SJSA1 (cell line): Measurements from ENCODE around the gene KCNQ5. TPM values are rescaled to one million over a fixed set of nuclear protein-coding genes. Genes with fewer than 3 reads are reported as not detected.

Experiments used
- DNase-seq, 2 experiments: peaks; one replicate each; pipeline ENCODE4 v3.0.0-alpha.2; 2015 to 2020; ENCODE audit warnings: low spot score in 2 of 2, low read depth in 1 of 2
- H3K27ac ChIP-seq: fragments of 250-450 bp; sonication (Bioruptor Pico); 2 replicates; pipeline ENCODE4 v1.5.1; 2020; ENCODE audit warnings: mild to moderate bottlenecking, moderate library complexity
- H3K27me3 ChIP-seq: fragments of 250-450 bp; sonication (Bioruptor Pico); replicated peaks from 2 replicates; pipeline ENCODE4 v1.5.1; 2020; ENCODE audit warnings: mild to moderate bottlenecking, moderate library complexity
- H3K36me3 ChIP-seq: fragments of 250-450 bp; sonication (Bioruptor Pico); 2 replicates; pipeline ENCODE4 v1.5.1; 2020; ENCODE audit warnings: mild to moderate bottlenecking
- H3K4me1 ChIP-seq: fragments of 250-450 bp; sonication (Bioruptor Pico); replicated peaks from 2 replicates; pipeline ENCODE4 v1.6.1; 2021; ENCODE audit warnings: mild to moderate bottlenecking
- H3K4me3 ChIP-seq: fragments of 250-450 bp; sonication (Bioruptor Pico); 2 replicates; pipeline ENCODE4 v1.5.1; 2020; ENCODE audit warnings: mild to moderate bottlenecking
- H3K9me3 ChIP-seq: fragments of 250-450 bp; sonication (Bioruptor Pico); replicated peaks from 2 replicates; pipeline ENCODE4 v1.5.1; 2020; ENCODE audit warnings: mild to moderate bottlenecking
- total RNA-seq: library from RNA; depleted of rRNA; stranded (reverse); fragments of >200 nt; shearing (Covaris generic); gene quantifications from 2 replicates; pipeline ENCODE4 v1.2.3, GENCODE V29; 2014

The KCNQ5 gene
- total RNA-seq, 1 experiment from 2014 or later: 0.97 TPM

- peaks cover 24% of the 10 kb centered on the region for H3K4me1 ChIP-seq
- no peaks in the 10 kb centered on the region for H3K36me3 ChIP-seq
- no peak overlapping the region for H3K4me3 ChIP-seq
- peak overlapping the region; percentile 91 for H3K27ac ChIP-seq
- DNase-seq: peak in 1 of 2 experiments; percentile 50
- H3K27me3 ChIP-seq: no peaks in the 10 kb centered on the region
- no peaks in the 10 kb centered on the region for H3K9me3 ChIP-seq
These were observed 166.3 kb downstream of the KCNQ5 start for GRCh38 chr6:72788188-72788587.

DNA sequence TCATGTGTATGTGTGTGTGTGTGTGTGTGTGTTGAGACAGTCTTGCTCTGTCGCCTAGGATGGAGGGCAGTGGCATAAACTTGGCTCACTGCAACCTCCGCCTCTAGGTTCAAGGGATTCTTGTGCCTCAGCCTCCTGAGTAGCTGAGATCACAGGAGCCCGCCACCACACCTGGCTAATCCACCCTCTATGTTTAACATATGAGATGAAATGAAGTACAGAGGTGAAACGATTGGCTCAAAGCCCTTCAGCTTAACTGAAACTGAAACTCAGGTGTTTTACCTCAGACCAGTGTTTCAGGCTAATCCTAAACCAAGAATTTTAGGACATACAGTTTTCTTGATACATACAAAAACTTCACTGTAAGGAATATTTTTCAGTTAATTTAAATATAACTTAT lies 167.3 kb downstream of the KCNQ5 start:
- H3K4me3 ChIP-seq: no peak overlapping the region
- no peaks in the 10 kb centered on the region for H3K27me3 ChIP-seq
- H3K36me3 ChIP-seq: no peaks in the 10 kb centered on the region
- H3K27ac ChIP-seq: no peak overlapping the region
- H3K4me1 ChIP-seq: peaks cover 19% of the 10 kb centered on the region
- H3K9me3 ChIP-seq: no peaks in the 10 kb centered on the region
- DNase-seq: no peak

DNA sequence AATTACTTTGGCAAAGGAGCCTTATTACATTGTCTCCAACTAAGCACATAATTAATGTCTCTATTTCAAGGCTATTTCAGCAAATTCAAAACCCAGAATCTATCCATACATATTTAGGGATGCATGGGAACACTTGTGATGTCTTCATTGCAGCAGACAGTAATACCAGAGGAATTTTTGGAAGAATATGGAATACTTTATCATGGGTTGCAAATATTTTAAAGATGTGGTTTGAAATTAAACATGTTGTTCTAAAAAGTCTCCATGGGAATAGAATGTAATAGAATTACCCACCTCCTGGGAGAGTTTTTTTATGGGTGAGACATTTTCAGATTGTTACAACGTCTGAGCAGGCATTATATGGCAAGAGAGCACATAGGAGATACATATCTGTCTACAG lies 170.8 kb downstream of the KCNQ5 start:
- Histone ChIP-seq H3K4me3 (no peak overlapping the region), H3K27ac (no peak overlapping the region), H3K9me3 (no peaks in the 10 kb centered on the region), H3K4me1 (peaks cover 4% of the 10 kb centered on the region), H3K36me3 (no peaks in the 10 kb centered on the region), H3K27me3 (no peaks in the 10 kb centered on the region)
- no peak for DNase-seq

- Histone ChIP-seq H3K27me3 (no peaks in the 10 kb centered on the region), H3K4me1 (no peaks in the 10 kb centered on the region), H3K4me3 (no peak overlapping the region), H3K9me3 (no peaks in the 10 kb centered on the region), H3K27ac (no peak overlapping the region), H3K36me3 (no peaks in the 10 kb centered on the region)
- no peak for DNase-seq
These were observed 172.0 kb downstream of the KCNQ5 start for GRCh38 chr6:72793641-72794395.

DNA sequence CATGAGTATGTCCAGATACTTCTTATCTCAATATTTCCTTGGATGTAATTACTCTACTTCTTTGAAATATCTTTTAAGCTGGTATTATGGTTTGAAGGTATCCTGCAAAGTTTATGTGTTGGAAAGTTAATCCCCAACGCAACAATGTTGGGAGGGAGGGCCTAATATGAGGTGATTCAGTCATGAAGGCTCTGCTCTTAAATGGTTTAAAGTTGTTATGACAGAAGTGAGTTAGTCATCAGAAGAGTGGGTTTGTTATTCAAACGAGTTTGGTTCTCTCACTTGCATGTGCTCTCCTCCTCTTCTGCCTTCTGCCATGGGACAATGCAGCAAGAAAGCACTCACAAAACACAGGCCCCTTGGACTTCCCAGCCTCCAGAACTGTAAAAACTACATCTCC lies 176.3 kb downstream of the KCNQ5 start:
- Histone ChIP-seq H3K36me3 (no peaks in the 10 kb centered on the region), H3K9me3 (no peaks in the 10 kb centered on the region), H3K4me1 (no peaks in the 10 kb centered on the region), H3K4me3 (no peak overlapping the region), H3K27me3 (no peaks in the 10 kb centered on the region), H3K27ac (no peak overlapping the region)
- peak in 1 of 2 experiments; percentile 8 for DNase-seq

- Histone ChIP-seq H3K4me3 (no peak overlapping the region), H3K4me1 (peaks cover 13% of the 10 kb centered on the region), H3K27ac (no peak overlapping the region), H3K27me3 (no peaks in the 10 kb centered on the region), H3K9me3 (no peaks in the 10 kb centered on the region), H3K36me3 (no peaks in the 10 kb centered on the region)
- no peak for DNase-seq
These were observed 188.0 kb downstream of the KCNQ5 start for GRCh38 chr6:72809746-72810379.

DNA sequence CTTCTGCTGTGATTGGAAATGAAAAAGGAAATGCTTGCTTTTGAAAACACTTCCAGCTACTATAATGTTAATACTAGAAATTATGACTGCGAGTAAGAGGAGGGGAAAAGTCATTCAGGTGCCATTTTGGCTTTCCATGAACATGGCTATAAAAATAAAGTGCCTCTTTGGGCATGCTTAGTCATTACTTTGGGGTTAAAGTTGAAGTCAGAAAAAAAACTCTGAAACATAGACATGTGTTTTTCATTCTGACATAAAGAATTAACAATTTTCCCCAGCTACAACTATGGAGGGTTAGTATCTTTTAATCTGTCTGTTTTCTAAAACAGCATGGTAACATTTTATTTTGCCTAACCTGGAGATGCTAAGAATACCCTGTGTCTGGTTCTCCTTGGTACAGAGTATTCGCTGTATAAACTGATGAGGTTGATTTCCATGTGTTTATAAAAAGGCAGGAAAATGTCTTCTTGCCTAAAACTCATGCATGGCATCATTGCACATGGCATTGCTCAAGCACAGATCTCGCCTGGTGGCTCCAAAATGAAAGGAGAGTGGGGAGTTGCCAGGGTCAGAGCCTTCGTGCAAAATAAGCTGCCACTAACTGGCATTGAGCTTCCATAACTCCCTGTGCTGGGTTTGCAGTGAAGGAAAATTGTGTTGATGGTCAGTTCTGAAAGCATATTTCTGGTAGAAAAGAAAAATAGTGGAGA lies 188.9 kb downstream of the KCNQ5 start:
- DNase-seq: no peak
- Histone ChIP-seq H3K9me3 (no peaks in the 10 kb centered on the region), H3K4me1 (peaks cover 13% of the 10 kb centered on the region), H3K27me3 (no peaks in the 10 kb centered on the region), H3K4me3 (no peak overlapping the region), H3K36me3 (no peaks in the 10 kb centered on the region), H3K27ac (no peak overlapping the region)

- peak in 1 of 2 experiments; percentile 12 for DNase-seq
- no peaks in the 10 kb centered on the region for H3K27me3 ChIP-seq
- no peaks in the 10 kb centered on the region for H3K36me3 ChIP-seq
- 0 out of 2 replicates have a peak overlapping the region, but pooled peaks have one; percentile 13 for H3K27ac ChIP-seq
- H3K4me1 ChIP-seq: peaks cover 13% of the 10 kb centered on the region
- H3K4me3 ChIP-seq: no peak overlapping the region
- no peaks in the 10 kb centered on the region for H3K9me3 ChIP-seq
These were observed 190.1 kb downstream of the KCNQ5 start for GRCh38 chr6:72811971-72812421.

- no peaks in the 10 kb centered on the region for H3K27me3 ChIP-seq
- no peak for DNase-seq
- no peaks in the 10 kb centered on the region for H3K9me3 ChIP-seq
- H3K27ac ChIP-seq: no peak overlapping the region
- peaks cover 13% of the 10 kb centered on the region for H3K4me1 ChIP-seq
- H3K36me3 ChIP-seq: no peaks in the 10 kb centered on the region
- no peak overlapping the region for H3K4me3 ChIP-seq
These were observed 192.1 kb downstream of the KCNQ5 start for GRCh38 chr6:72813807-72814596.

GRCh38 chr6:72816022-72816421 lies 194.2 kb downstream of the KCNQ5 start:
- Histone ChIP-seq H3K4me1 (peaks cover 13% of the 10 kb centered on the region), H3K9me3 (no peaks in the 10 kb centered on the region), H3K27me3 (no peaks in the 10 kb centered on the region), H3K4me3 (no peak overlapping the region), H3K27ac (no peak overlapping the region), H3K36me3 (no peaks in the 10 kb centered on the region)
- no peak for DNase-seq

DNA sequence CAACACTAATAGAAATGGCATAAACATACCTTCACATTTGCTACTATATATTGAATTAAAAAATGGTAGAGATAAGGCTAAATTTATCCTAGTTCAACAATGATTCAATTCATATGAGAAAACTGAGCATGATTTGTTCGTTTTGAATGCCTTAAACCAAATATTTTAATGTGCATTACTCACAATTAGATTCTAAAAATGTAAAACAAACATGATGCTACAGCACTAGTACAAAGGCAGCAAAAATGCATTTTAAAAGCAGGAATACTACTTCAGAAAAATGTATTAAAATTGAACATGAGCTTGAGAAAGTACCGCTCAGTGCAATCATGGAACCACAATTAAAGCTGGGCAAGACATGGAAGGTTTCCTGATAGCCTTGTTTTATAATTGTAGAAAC lies 195.3 kb downstream of the KCNQ5 start:
- H3K27ac ChIP-seq: no peak overlapping the region
- H3K9me3 ChIP-seq: no peaks in the 10 kb centered on the region
- no peaks in the 10 kb centered on the region for H3K36me3 ChIP-seq
- H3K4me3 ChIP-seq: no peak overlapping the region
- peaks cover 5% of the 10 kb centered on the region for H3K4me1 ChIP-seq
- H3K27me3 ChIP-seq: no peaks in the 10 kb centered on the region
- no peak for DNase-seq

DNA sequence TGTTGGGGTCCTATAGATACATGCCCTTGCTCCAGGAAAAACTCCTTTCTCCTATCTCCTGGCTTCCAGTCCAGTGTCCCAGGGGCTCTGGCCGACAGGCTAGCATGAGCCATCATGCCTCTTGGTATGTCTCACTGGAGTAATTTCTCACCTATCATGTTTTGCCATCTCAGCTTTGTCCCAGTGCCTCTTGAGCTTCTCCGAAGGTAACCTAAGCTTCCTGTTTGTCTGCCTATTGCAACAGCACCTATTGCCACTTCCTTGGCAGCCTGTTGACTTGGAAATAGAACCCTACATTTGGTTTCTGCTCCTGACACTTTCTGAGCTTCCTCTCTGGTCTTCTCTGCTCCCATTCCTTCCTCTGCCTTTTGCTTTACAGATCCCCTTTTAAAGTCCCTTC lies 197.7 kb downstream of the KCNQ5 start:
- Histone ChIP-seq H3K4me1 (no peaks in the 10 kb centered on the region; the same call in 1 of the 2 replicates), H3K27me3 (no peaks in the 10 kb centered on the region), H3K4me3 (no peak overlapping the region), H3K27ac (no peak overlapping the region), H3K9me3 (no peaks in the 10 kb centered on the region), H3K36me3 (no peaks in the 10 kb centered on the region)
- no peak for DNase-seq

DNA sequence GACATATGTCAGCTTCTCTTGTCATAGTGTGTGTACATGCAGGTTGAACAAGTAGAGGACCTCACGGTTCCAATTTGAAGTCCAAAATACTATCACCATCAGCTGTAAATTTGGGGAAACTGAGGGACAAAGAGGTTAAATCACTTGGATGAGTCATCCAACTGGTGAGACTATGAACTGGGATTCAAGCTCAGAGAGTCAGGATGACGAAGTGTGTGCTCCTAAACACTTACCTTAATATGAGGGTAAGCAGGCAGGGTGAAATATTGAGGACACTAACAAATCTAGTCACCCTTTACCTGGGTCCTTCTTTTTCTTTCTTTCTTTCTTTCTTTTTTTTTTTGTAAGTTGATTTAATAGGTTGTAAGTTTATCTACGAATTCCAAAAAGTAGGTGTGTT lies 198.3 kb downstream of the KCNQ5 start:
- no peaks in the 10 kb centered on the region for H3K27me3 ChIP-seq
- no peak for DNase-seq
- no peaks in the 10 kb centered on the region for H3K36me3 ChIP-seq
- no peaks in the 10 kb centered on the region for H3K9me3 ChIP-seq
- no peaks in the 10 kb centered on the region; the same call in 1 of the 2 replicates for H3K4me1 ChIP-seq
- H3K4me3 ChIP-seq: no peak overlapping the region
- H3K27ac ChIP-seq: no peak overlapping the region
